HG02759 (cell line): ENCODE results near the gene CTSW.

Source experiments
- ATAC-seq: cut with Tn5 transposase; IDR thresholded peaks from one replicate; pipeline ENCODE4 v1.9.1; 2021; ENCODE audit warnings: mild to moderate bottlenecking, moderate library complexity; ENCODE audit not compliant: unreplicated experiment

Gene CTSW

DNA sequence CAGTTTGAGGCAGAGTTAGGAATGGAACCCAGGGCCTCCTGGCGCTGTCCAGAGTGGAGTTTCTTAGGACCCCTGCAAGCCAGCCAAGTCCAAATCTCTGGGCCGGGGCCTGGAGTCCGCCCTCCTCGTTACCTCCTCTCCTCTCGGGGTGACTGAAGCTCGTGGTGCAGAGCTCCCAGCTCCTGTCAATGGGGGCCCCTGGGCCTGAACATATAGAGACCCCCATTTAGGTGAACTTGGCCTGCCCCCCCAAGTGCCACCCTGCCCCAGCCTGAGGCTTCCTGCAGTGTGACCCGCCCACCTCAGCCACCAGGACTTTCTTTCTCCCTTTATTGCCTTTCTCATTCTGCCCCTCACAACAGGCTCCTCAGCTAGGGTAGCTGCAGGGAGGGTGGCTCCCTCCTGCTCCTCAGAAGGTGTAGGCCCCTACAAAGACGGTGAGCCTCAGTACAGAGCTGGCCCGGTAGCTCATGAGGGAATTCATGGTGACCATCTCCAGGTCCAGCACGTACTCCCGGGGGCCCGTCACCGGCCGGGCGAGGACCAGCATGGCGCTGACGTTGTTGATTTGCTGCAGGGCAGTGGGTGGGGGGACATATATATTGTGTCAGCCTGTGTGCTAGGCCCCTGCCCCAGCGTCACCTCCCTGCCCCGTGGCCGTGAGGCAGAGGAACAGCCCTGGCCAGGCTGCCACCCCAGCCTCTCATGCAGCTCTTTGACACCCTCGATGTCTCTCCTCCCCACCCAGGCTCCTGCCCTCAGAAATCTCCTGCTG is 12.9 kb upstream of the CTSW start:
- no peak for ATAC-seq

- ATAC-seq = no peak
Measured at GRCh38 chr11:65867284-65868071, 12.2 kb upstream of the CTSW start.

DNA sequence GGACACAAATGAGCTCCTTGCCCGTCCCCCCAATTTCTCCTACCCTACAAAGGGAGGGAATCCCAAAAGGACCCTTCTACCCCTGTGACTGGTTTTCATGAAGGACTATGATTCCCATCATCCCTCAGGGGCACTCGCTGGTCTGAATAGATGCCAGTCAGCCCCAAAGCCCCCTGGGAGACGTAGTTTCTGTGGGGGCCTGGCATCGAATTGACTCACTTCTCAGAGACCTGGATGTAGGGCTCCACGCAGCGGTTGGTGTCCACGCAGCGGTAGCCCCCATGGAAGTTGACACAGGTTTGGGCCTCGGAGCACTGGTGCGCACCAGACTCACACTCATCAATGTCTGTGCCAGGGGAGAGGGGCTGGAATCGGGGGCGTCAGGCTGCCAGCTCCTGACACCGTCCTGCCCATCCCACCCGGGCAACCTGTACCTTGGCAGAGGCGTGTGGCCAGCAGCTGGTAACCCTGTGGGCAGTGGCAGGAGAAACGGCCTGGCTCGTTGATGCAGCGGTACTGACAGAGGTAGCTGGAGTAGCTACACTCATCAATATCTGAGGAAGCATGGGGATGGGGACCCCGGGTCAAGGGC is 11.5 kb upstream of the CTSW start:
- ATAC-seq = no peak

- ATAC-seq = no peak
Measured at GRCh38 chr11:65868907-65869306, 10.7 kb upstream of the CTSW start.

GRCh38 chr11:65869643-65870306 is 9.9 kb upstream of the CTSW start:
- ATAC-seq = no peak

DNA sequence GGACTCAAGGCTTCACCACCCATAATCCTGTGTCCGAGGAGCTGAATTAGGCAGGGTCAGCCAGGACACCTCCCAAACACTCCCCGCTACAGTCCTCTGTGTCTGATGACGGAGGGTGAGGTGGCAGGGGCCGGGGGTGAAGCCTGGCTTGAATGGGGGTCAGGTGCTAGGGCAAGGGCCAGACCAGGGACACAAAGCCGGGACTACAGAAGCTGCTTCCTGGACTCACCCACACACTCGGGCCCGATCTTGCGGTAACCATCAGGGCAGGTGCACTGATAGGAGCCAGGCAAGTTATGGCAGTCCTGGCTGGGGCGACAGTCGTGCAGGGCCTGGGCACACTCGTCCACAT is 9.4 kb upstream of the CTSW start:
- ATAC-seq = no peak

DNA sequence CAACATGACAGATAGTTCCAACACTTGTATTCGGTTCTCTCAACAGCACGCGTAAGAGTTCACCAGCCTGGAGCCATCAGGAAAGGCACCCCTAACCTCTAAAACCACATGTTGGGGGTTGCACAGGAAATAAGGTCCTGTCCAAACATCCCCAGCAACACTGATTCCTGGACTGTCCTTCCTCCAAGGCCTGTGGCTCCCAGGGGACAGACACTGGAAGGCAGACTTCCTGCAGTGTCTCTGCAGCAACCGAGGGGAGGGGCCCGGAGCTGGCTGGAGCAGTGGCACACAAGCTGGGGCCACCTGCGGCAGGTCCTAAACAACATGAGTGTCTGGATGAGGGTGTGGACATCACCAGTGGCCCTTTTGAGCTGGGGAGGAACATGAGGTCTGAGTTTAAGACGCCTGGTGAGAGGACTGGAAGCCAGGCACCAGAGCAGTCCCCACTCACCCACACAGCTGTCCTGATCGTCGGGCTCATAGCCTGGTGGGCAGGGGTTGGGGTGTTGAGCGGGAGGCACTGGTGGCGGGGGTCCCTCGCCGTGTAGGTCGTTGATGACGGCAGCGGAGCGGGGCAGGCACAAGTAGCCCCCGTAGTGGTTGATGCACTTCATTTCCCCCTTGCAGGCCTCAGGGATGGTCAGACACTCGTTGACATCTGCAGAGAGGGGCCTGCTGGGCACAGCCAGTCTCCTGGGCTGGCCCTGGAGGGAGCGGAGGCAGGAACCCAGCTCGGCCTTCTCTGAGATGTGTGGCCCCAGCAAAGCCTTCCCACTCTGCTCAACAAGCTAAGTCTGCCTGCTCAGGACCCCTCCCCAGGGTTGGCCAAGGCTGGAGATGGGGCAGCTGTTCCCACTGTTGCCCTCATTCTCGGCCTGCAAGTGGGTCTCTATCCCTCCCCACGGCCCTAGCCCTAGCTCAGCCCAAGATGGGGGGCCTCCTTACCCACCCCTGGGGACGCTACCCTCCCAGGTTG is 8.6 kb upstream of the CTSW start:
- no peak for ATAC-seq

GRCh38 chr11:65871811-65872548 is 7.7 kb upstream of the CTSW start:
- ATAC-seq = no peak

GRCh38 chr11:65872586-65873317 is 6.9 kb upstream of the CTSW start, which contains the start of gene EFEMP2:
EFEMP2 (minus strand) TSS chr11:65872800; CDS start chr11:65872354, 446 bp downstream.
- no peak for ATAC-seq

DNA sequence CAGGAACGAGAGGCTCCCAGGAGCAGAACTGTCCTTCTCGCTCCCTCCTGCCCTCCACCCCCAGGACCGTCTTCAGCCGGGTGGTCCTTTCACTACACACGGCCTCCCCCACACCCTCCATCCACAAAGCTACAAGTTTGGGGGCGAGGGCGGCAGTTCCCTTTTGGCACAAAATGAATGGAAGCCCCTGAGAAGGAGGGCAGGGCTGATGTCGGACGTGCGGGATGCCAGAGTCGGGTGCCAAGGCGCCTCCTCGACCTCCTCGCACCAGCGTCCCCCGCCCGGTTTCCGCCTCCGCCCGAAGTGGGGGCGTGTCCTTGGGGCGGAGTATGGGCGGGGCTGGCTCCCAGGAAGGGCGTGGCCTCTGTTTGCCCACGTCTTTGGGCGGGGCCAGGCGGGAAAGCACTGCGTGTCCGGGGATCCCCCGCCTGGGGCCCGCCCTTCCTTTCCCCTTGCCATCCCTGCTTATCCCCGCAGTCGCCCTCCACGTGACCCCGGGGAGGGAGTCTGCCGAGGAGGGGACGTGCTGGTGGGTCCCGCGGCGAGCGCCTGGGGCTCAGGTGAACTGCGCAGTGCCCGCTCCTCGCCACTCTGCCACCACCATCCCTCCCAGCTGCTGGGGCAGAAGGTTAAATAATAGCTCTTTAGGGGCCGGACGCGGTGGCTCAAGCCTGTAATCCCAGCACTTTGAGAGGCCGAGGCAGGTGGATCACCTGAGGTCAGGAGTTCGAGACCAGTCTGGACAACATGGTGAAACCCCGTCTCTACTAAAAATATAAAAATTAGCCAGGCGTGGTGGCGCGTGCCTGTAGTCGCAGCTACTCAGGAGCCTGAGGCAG is 6.1 kb upstream of the CTSW start:
- ATAC-seq = peak; percentile 83

GRCh38 chr11:65880027-65880426 is 390 bp downstream of the CTSW start:
- ATAC-seq = no peak

DNA sequence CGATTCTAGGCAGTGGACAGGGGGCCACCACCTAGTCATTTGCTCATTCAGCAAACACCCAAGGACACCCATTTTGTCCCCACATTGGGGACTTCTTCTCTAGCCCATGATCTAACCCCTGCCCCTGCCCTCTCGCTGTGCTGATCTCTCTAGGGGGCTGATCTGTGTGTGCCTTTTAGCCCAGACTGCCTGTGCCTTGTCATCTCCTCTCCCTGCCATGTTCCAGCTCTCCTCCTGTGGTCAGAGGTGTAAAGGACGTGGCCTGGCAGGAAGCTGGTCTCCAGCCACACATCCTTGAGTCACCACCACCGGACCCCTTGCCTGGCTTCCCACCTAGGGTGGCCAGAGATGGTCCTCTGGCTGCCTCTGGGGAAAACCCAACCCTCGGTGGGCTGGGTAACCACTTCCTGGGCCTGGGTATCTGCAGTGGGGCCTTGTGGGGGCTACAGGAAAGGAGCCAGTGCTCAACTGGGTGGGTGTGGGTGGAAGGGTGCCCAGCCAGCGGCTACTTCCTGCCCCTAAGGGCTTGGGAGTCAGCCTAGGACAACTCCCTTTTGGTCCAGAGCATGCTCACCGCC is 1.3 kb downstream of the CTSW start:
- ATAC-seq = no peak

GRCh38 chr11:65882120-65883057 is 2.8 kb downstream of the CTSW start:
- no peak for ATAC-seq

DNA sequence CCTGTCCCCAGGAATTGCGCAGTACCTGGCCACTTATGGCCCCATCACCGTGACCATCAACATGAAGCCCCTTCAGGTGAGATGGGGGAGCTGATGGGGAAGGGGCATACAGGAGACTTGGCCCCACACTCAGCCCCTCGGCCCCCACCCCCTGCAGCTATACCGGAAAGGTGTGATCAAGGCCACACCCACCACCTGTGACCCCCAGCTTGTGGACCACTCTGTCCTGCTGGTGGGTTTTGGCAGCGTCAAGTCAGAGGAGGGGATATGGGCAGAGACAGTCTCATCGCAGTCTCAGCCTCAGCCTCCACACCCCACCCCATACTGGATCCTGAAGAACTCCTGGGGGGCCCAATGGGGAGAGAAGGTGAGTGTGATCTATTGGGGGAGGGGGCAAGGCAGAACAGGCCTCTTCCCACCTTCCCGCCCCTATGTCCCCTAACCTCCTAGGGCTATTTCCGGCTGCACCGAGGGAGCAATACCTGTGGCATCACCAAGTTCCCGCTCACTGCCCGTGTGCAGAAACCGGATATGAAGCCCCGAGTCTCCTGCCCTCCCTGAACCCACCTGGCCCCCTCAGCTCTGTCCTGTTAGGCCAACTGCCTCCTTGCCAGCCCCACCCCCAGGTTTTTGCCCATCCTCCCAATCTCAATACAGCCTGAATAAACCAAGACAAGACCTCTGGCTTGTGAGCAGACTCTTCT is 3.6 kb downstream of the CTSW start:
- ATAC-seq = no peak

GRCh38 chr11:65883786-65884715 is 4.4 kb downstream of the CTSW start:
- ATAC-seq = no peak
